H1 (cell line): ENCODE measurements around the gene SFTPA2. TPM values are rescaled to one million over a fixed set of nuclear protein-coding genes. Genes with fewer than 3 reads are reported as not detected.

Experiments used
- CTCF ChIA-PET: fragments of 300-600 bp; sonication (Branson Sonifier 250); formaldehyde crosslinking; loops from one replicate; lab custom pipeline; 2021; ENCODE audit not compliant: partially characterized antibody; lab: Charles Lee
- POLR2A ChIA-PET: fragments of 300-600 bp; sonication (Branson Sonifier 250); formaldehyde crosslinking; loops from one replicate; lab custom pipeline; 2021; ENCODE audit warnings: inconsistent platforms; ENCODE audit not compliant: partially characterized antibody; lab: Charles Lee
- DNase-seq, 2 experiments: peaks; one replicate each; pipeline versions ENCODE4 v3.0.0 to v3.0.0-alpha.2; 2010 to 2022; ENCODE audit warnings: low spot score in 2 of 2, low read depth in 1 of 2, mixed read lengths in 1 of 2
- FAIRE-seq: peaks from 2 replicates; lab custom pipeline; 2011; peaks lifted over from hg19 to GRCh38; lab: Jason Lieb, UNC
- H2AFZ ChIP-seq: 2 replicates; pipeline ENCODE4 v1.8.1; 2012; ENCODE audit warnings: low read length, inconsistent platforms
- H2AK5ac ChIP-seq: 2 replicates; pipeline ENCODE4 v1.6.1; 2013; ENCODE audit warnings: low read depth, low read length
- H2BK120ac ChIP-seq: replicated peaks from 2 replicates; pipeline ENCODE3; 2013; ENCODE audit warnings: low read depth, low read length, inconsistent platforms
- H2BK12ac ChIP-seq: 2 replicates; pipeline ENCODE4 v1.6.1; 2013; ENCODE audit warnings: low read depth, low read length
- H2BK15ac ChIP-seq: 2 replicates; pipeline ENCODE4 v1.6.1; 2013; ENCODE audit warnings: low read length
- H2BK20ac ChIP-seq: 2 replicates; pipeline ENCODE4 v1.6.1; 2013; ENCODE audit warnings: low read length
- H2BK5ac ChIP-seq: 2 replicates; pipeline ENCODE4 v1.6.1; 2013; ENCODE audit warnings: low read depth, low read length
- H3K14ac ChIP-seq: 2 replicates; pipeline ENCODE4 v1.6.1; 2013; ENCODE audit warnings: inconsistent platforms; ENCODE audit not compliant: insufficient read length
- H3K18ac ChIP-seq: 2 replicates; pipeline ENCODE4 v1.6.1; 2013; ENCODE audit warnings: low read length; ENCODE audit errors: extremely low read depth
- H3K23ac ChIP-seq: 2 replicates; pipeline ENCODE4 v1.6.1; 2013; ENCODE audit warnings: inconsistent platforms; ENCODE audit not compliant: insufficient read length
- H3K23me2 ChIP-seq: 2 replicates; pipeline ENCODE4 v1.6.1; 2013; ENCODE audit warnings: low read depth, low read length
- H3K27ac ChIP-seq: 2 replicates; pipeline ENCODE4 v1.6.1; 2011; ENCODE audit warnings: low read depth, low read length, inconsistent platforms
- H3K27me3 ChIP-seq, 4 experiments: replicated peaks in 1 of 4; 1 replicate in 1 of 4; 2 replicates in 3 of 4; pipeline versions ENCODE4 v1.6.1 to v1.8.1; 2011 to 2013; ENCODE audit warnings: low read length in 3 of 4, mild to moderate bottlenecking in 3 of 4, inconsistent platforms in 2 of 4, mixed read lengths in 2 of 4, moderate library complexity in 1 of 4; ENCODE audit not compliant: control insufficient read depth in 3 of 4, insufficient read depth in 3 of 4; ENCODE audit errors: extremely low read depth in 1 of 4
- H3K36me3 ChIP-seq, 4 experiments: 2 replicates each; pipeline versions ENCODE4 v1.6.1 to v1.8.1; 2011 to 2013; ENCODE audit warnings: mild to moderate bottlenecking in 4 of 4, low read length in 3 of 4, moderate library complexity in 2 of 4, control low read depth in 1 of 4, inconsistent platforms in 1 of 4; ENCODE audit not compliant: insufficient read depth in 4 of 4, control insufficient read depth in 2 of 4
- H3K4ac ChIP-seq: replicated peaks from 2 replicates; pipeline ENCODE3; 2013; ENCODE audit warnings: low read length, low read depth, mixed read lengths, inconsistent platforms; ENCODE audit not compliant: insufficient read length
- H3K4me1 ChIP-seq, 4 experiments: replicated peaks in 1 of 4; 1 replicate in 1 of 4; 2 replicates in 3 of 4; pipeline versions ENCODE4 v1.6.1 to v1.8.1; 2011 to 2013; ENCODE audit warnings: low read length in 3 of 4, inconsistent platforms in 2 of 4, mixed read lengths in 1 of 4; ENCODE audit not compliant: insufficient read depth in 4 of 4, control insufficient read depth in 3 of 4
- H3K4me2 ChIP-seq, 2 experiments: 2 replicates each; pipeline versions ENCODE4 v1.6.1 to v1.8.1; 2011 to 2013; ENCODE audit warnings: low read depth in 2 of 2, low read length in 2 of 2, control low read depth in 1 of 2, inconsistent platforms in 1 of 2, mild to moderate bottlenecking in 1 of 2; ENCODE audit not compliant: insufficient read depth in 1 of 2
- H3K4me3 ChIP-seq, 4 experiments: fragments of 200-600, 300-600 bp in 1 of 4; sonication (generic), shearing (Covaris generic), sonication (Bioruptor Twin) in 1 of 4; 2 replicates each; pipeline versions ENCODE4 v1.5.1 to v1.8.1; 2011 to 2016; ENCODE audit warnings: low read length in 4 of 4, low read depth in 3 of 4, control low read depth in 2 of 4, inconsistent platforms in 2 of 4, mild to moderate bottlenecking in 2 of 4, mixed read lengths in 1 of 4, moderate library complexity in 1 of 4; ENCODE audit not compliant: insufficient read depth in 2 of 4; ENCODE audit errors: extremely low read depth in 1 of 4
- H3K56ac ChIP-seq: replicated peaks from 2 replicates; pipeline ENCODE3; 2013; ENCODE audit warnings: low read depth, mild to moderate bottlenecking, mixed read lengths, low read length, inconsistent platforms; ENCODE audit not compliant: insufficient read length
- H3K79me1 ChIP-seq: 2 replicates; pipeline ENCODE4 v1.6.1; 2013; ENCODE audit warnings: low read depth, low read length, control low read depth
- H3K79me2 ChIP-seq, 2 experiments: 2 replicates each; pipeline versions ENCODE4 v1.6.1 to v1.8.1; 2012 to 2013; ENCODE audit warnings: low read length in 2 of 2, mild to moderate bottlenecking in 2 of 2, inconsistent platforms in 1 of 2; ENCODE audit not compliant: insufficient read depth in 2 of 2, control insufficient read depth in 1 of 2
- H3K9ac ChIP-seq, 4 experiments: replicated peaks in 1 of 4; 1 replicate in 1 of 4; 2 replicates in 3 of 4; pipeline versions ENCODE4 v1.6.1 to v1.8.1; 2011 to 2013; ENCODE audit warnings: low read depth in 3 of 4, low read length in 3 of 4, control low read depth in 2 of 4, mild to moderate bottlenecking in 2 of 4, moderate library complexity in 2 of 4, inconsistent platforms in 1 of 4; ENCODE audit errors: extremely low read depth in 1 of 4
- H3K9me3 ChIP-seq, 2 experiments: 2 replicates each; pipeline versions ENCODE4 v1.6.1 to v1.8.1; 2012 to 2013; ENCODE audit warnings: mild to moderate bottlenecking in 2 of 2, moderate library complexity in 2 of 2, control low read depth in 1 of 2, inconsistent platforms in 1 of 2, low read depth in 1 of 2, low read length in 1 of 2, mixed read lengths in 1 of 2; ENCODE audit not compliant: insufficient read depth in 2 of 2
- H4K20me1 ChIP-seq, 2 experiments: replicated peaks in 1 of 2; 2 replicates each; pipeline versions ENCODE3 to v1.8.1; 2011 to 2013; ENCODE audit warnings: inconsistent platforms in 2 of 2, low read length in 2 of 2, mild to moderate bottlenecking in 1 of 2; ENCODE audit not compliant: insufficient read depth in 2 of 2, control insufficient read depth in 1 of 2
- H4K5ac ChIP-seq: 2 replicates; pipeline ENCODE4 v1.6.1; 2013; ENCODE audit warnings: low read length, low read depth, mixed read lengths, inconsistent platforms; ENCODE audit not compliant: insufficient read length
- H4K8ac ChIP-seq: 2 replicates; pipeline ENCODE4 v1.8.0; 2013; ENCODE audit warnings: mild to moderate bottlenecking, moderate library complexity, low read length, inconsistent platforms; ENCODE audit not compliant: insufficient read depth; ENCODE audit errors: extremely low read depth
- H4K91ac ChIP-seq: replicated peaks from 2 replicates; pipeline ENCODE3; 2013; ENCODE audit warnings: low read length, mixed read lengths, inconsistent platforms; ENCODE audit not compliant: insufficient read length
- BACH1 ChIP-seq: IDR thresholded peaks from 2 replicates; pipeline ENCODE4 v1.6.1; 2012; ENCODE audit warnings: low read length, improper control_type of control experiment
- CHD1 ChIP-seq: IDR thresholded peaks from 2 replicates; pipeline ENCODE4 v1.6.1; 2012; ENCODE audit warnings: low read depth, low read length, improper control_type of control experiment
- EGR1 ChIP-seq: IDR thresholded peaks from 2 replicates; pipeline ENCODE4 v1.6.1; 2011; ENCODE audit warnings: low read depth, low read length, borderline replicate concordance
- EP300 ChIP-seq, 2 experiments: IDR thresholded peaks; 1 replicate in 1 of 2; 2 replicates in 1 of 2; pipeline ENCODE4 v1.6.1; 2011 to 2012; ENCODE audit warnings: low read depth in 2 of 2, low read length in 2 of 2, mild to moderate bottlenecking in 2 of 2, borderline replicate concordance in 1 of 2, inconsistent platforms in 1 of 2, moderate library complexity in 1 of 2
- GTF2F1 ChIP-seq: IDR thresholded peaks from 2 replicates; pipeline ENCODE4 v1.6.1; 2012; ENCODE audit warnings: low read depth, low read length, improper control_type of control experiment, borderline replicate concordance
- KDM1A ChIP-seq: fragments of 200-600, 300-600 bp; sonication (generic); IDR thresholded peaks from 2 replicates; pipeline ENCODE4 v1.7.1; 2016; ENCODE audit warnings: mild to moderate bottlenecking, low read length, borderline replicate concordance
- NRF1 ChIP-seq: IDR thresholded peaks from 2 replicates; pipeline ENCODE4 v1.6.1; 2011; ENCODE audit warnings: mild to moderate bottlenecking, low read depth, low read length, improper control_type of control experiment
- POLR2A ChIP-seq, 2 experiments: IDR thresholded peaks; 1 replicate in 1 of 2; 2 replicates in 1 of 2; pipeline ENCODE4 v1.6.1; 2011; ENCODE audit warnings: low read depth in 2 of 2, low read length in 2 of 2, mild to moderate bottlenecking in 2 of 2; ENCODE audit errors: control extremely low read depth in 1 of 2
- RBBP5 ChIP-seq: IDR thresholded peaks from 2 replicates; pipeline ENCODE4 v1.7.1; 2012; ENCODE audit warnings: low read depth, mild to moderate bottlenecking, inconsistent platforms, low read length, moderate library complexity, borderline replicate concordance
- SAP30 ChIP-seq: fragments of 300-600 bp; sonication (generic); IDR thresholded peaks from 2 replicates; pipeline ENCODE4 v1.7.1; 2012; ENCODE audit warnings: low read length, moderate library complexity, mild to moderate bottlenecking, inconsistent platforms; ENCODE audit not compliant: insufficient read depth, insufficient replicate concordance
- SIN3A ChIP-seq, 2 experiments: IDR thresholded peaks in 1 of 2; conservative IDR thresholded peaks in 1 of 2; 2 replicates each; pipeline ENCODE4 v1.6.1; 2011 to 2012; ENCODE audit warnings: low read length in 2 of 2, improper control_type of control experiment in 1 of 2, low read depth in 1 of 2, mild to moderate bottlenecking in 1 of 2
- SP4 ChIP-seq: IDR thresholded peaks from 2 replicates; pipeline ENCODE4 v1.6.1; 2012; ENCODE audit warnings: low read length, inconsistent platforms
- TBP ChIP-seq: IDR thresholded peaks from 2 replicates; pipeline ENCODE4 v1.6.1; 2011; ENCODE audit warnings: low read depth, low read length, improper control_type of control experiment
- TCF12 ChIP-seq: IDR thresholded peaks from 2 replicates; pipeline ENCODE4 v1.6.1; 2011; ENCODE audit warnings: low read depth, mild to moderate bottlenecking, low read length
- ZNF274 ChIP-seq: IDR thresholded peaks from 2 replicates; pipeline ENCODE4 v1.7.0; 2012; ENCODE audit warnings: low read length, borderline replicate concordance; ENCODE audit errors: extremely low read depth
- WGBS, 2 experiments: shearing (Covaris generic) in 1 of 2; methylation state at CpG; one replicate each; pipeline versions ENCODE4 v1.1.6 to v1.1.7; 2013 to 2015; ENCODE audit warnings: low lambda C conversion rate in 2 of 2, mixed read lengths in 2 of 2, inconsistent platforms in 1 of 2, low coverage in 1 of 2, missing lambda C conversion rate in 1 of 2; ENCODE audit not compliant: insufficient replicate concordance in 2 of 2, insufficient coverage in 1 of 2, insufficient read length in 1 of 2; ENCODE audit errors: extremely low coverage in 1 of 2, missing lambda C conversion rate in 1 of 2; 5-methylcytosine and 5-hydroxymethylcytosine counted together
- polyA plus RNA-seq, 7 experiments: library from polyadenylated mRNA; depleted of rRNA in 3 of 7; stranded (reverse) in 5 of 7; unstranded in 2 of 7; fragments of >200 nt in 5 of 7; fragments of 200-250 nt in 2 of 7; gene quantifications; 1 replicate in 5 of 7; 2 replicates in 1 of 7; 4 replicates in 1 of 7; pipeline versions ENCODE4 v1.2.1 to v1.2.3, GENCODE V29; 2011 to 2013; ENCODE audit warnings: missing spikeins in 2 of 7, mixed read lengths in 2 of 7
- total RNA-seq: library from RNA; stranded (reverse); fragmentation: NEBNext Ultra II Directional; extraction: Animal tissue kit (Norgen Biotek cat#: 25700); gene quantifications from 2 replicates; pipeline ENCODE4 v1.2.1, GENCODE V29; 2021

Gene SFTPA2
- total and polyA plus RNA-seq, 2 of the 8 experiments (the other 6 are each of a cell fraction or from before 2014, with no cell fraction given): not detected

- Histone ChIP-seq H3K4me3 (no peak overlapping the region), H2AK5ac (no peak overlapping the region), H3K9ac (no peak overlapping the region), H3K4me1 (no peaks in the 10 kb centered on the region), H3K23ac (no peak overlapping the region), H4K5ac (no peak overlapping the region), H3K79me1 (no peaks in the 10 kb centered on the region), H3K27ac (no peak overlapping the region), H2BK120ac (no peak overlapping the region), H3K36me3 (no peaks in the 10 kb centered on the region), H3K4me2 (no peak overlapping the region), H3K23me2 (no peaks in the 10 kb centered on the region), H2AFZ (no peak overlapping the region), H3K18ac (no peak overlapping the region), H3K27me3 (peaks cover 0 to 1% (median 0%) of the 10 kb centered on the region in 4 experiments; a peak in 1 of 7 replicates), H2BK12ac (no peak overlapping the region), H3K14ac (no peak overlapping the region), H4K8ac (no peak overlapping the region), H2BK5ac (no peak overlapping the region), H3K9me3 (no peaks in the 10 kb centered on the region), H2BK20ac (no peak overlapping the region), H4K20me1 (no peaks in the 10 kb centered on the region), H2BK15ac (no peak overlapping the region), H3K79me2 (no peaks in the 10 kb centered on the region), H3K4ac (no peak overlapping the region), H4K91ac (no peak overlapping the region), H3K56ac (no peak overlapping the region)
- WGBS, 2 experiments: 87% methylated on average over 7 of the region's 7 CpGs; no CpG with 5 or more reads in 1 of the 2 experiments
- POLR2A ChIA-PET: no interaction called here
- CTCF ChIA-PET: interaction anchor here (1.6 to 2.7 kb wide), 2 partner anchors 10 to 25 kb away, joined by 4 to 10 read pairs; no protein-coding TSS in a partner anchor
- DNase-seq (no peak), FAIRE-seq (no peak)
- TF ChIP-seq BACH1 (no peak), CHD1 (no peak), TCF12 (no peak), ZNF274 (no peak), SIN3A (conservative IDR thresholded peaks at IDR 0.05 in 1 of 2, IDR thresholded peaks at IDR 0.05 in 1 of 2; ENCODE audit: low read depth in 1 of 2, low read length in 2 of 2) (no peak), SP4 (no peak), KDM1A (no peak), NRF1 (no peak), EGR1 (no peak), TBP (no peak), GTF2F1 (no peak), SAP30 (no peak), EP300 (IDR thresholded peaks at IDR 0.05; ENCODE audit: borderline replicate concordance in 1 of 2, low read depth in 2 of 2, low read length in 2 of 2) (no peak), POLR2A (IDR thresholded peaks at IDR 0.05; ENCODE audit: control extremely low read depth in 1 of 2, low read depth in 2 of 2, low read length in 2 of 2) (no peak), RBBP5 (no peak)
Observed at GRCh38 chr10:79583488-79584024, 23.3 kb upstream of the SFTPA2 start.
